WERI-Rb-1 (cell line): ENCODE results near the gene H2BK1.
A peak's percentile ranks its signal among the peaks of the same experiment; 100 is the strongest.

Experiments used
- DNase-seq: peaks from one replicate; pipeline ENCODE4 v3.0.0-alpha.2; 2020
- H3K27ac ChIP-seq: fragments of 250-450 bp; sonication (Bioruptor Pico); 2 replicates; pipeline ENCODE4 v1.5.1; 2020; ENCODE audit warnings: mild to moderate bottlenecking, moderate library complexity
- H3K27me3 ChIP-seq: fragments of 250-450 bp; sonication (Bioruptor Pico); 2 replicates; pipeline ENCODE4 v1.5.1; 2021; ENCODE audit warnings: mild to moderate bottlenecking, low read depth, moderate library complexity; ENCODE audit not compliant: insufficient read depth, severe bottlenecking
- H3K36me3 ChIP-seq: fragments of 250-450 bp; sonication (Bioruptor Pico); 2 replicates; pipeline ENCODE4 v1.5.1; 2020; ENCODE audit warnings: mild to moderate bottlenecking, moderate library complexity
- H3K4me3 ChIP-seq: 2 replicates; pipeline ENCODE4 v1.5.1; 2011; ENCODE audit warnings: low read depth, mild to moderate bottlenecking, control low read depth, low read length
- H3K9me3 ChIP-seq: fragments of 250-450 bp; sonication (Bioruptor Pico); 2 replicates; pipeline ENCODE4 v1.5.1; 2021; ENCODE audit warnings: mild to moderate bottlenecking, moderate library complexity; ENCODE audit not compliant: severe bottlenecking
- CTCF ChIP-seq: IDR thresholded peaks from 2 replicates; pipeline ENCODE4 v1.5.1; 2011; ENCODE audit warnings: low read depth, mild to moderate bottlenecking, control low read depth, inconsistent platforms, low read length

The H2BK1 gene

GRCh38 chr7:151240536-151240935 lies 30.2 kb upstream of the H2BK1 start:
- TF ChIP-seq CTCF: no peak
- no peak for DNase-seq
- peaks cover 3% of the 10 kb centered on the region for H3K27me3 ChIP-seq
- H3K27ac ChIP-seq: no peak overlapping the region
- no peak overlapping the region for H3K4me3 ChIP-seq
- H3K36me3 ChIP-seq: peaks cover 9% of the 10 kb centered on the region
- no peaks in the 10 kb centered on the region for H3K9me3 ChIP-seq

GRCh38 chr7:151239837-151240459 lies 29.7 kb upstream of the H2BK1 start:
- Histone ChIP-seq H3K27me3 (peaks cover 3% of the 10 kb centered on the region), H3K36me3 (peaks cover 15% of the 10 kb centered on the region), H3K27ac (no peak overlapping the region), H3K9me3 (no peaks in the 10 kb centered on the region), H3K4me3 (no peak overlapping the region)
- no peak for TF ChIP-seq CTCF
- no peak for DNase-seq

GRCh38 chr7:151238924-151239836 lies 28.9 kb upstream of the H2BK1 start:
- Histone ChIP-seq H3K9me3 (no peaks in the 10 kb centered on the region), H3K4me3 (no peak overlapping the region), H3K27me3 (no peaks in the 10 kb centered on the region), H3K27ac (no peak overlapping the region; the same call in 1 of the 2 replicates), H3K36me3 (peaks cover 20% of the 10 kb centered on the region)
- TF ChIP-seq CTCF: no peak
- no peak for DNase-seq

GRCh38 chr7:151238190-151238810 lies 28.0 kb upstream of the H2BK1 start:
- H3K27me3 ChIP-seq: no peaks in the 10 kb centered on the region
- peaks cover 20% of the 10 kb centered on the region for H3K36me3 ChIP-seq
- no peak overlapping the region for H3K27ac ChIP-seq
- no peak overlapping the region for H3K4me3 ChIP-seq
- H3K9me3 ChIP-seq: no peaks in the 10 kb centered on the region
- DNase-seq: no peak
- no peak for TF ChIP-seq CTCF

GRCh38 chr7:151237244-151238189 lies 27.2 kb upstream of the H2BK1 start:
- H3K9me3 ChIP-seq: no peaks in the 10 kb centered on the region
- H3K4me3 ChIP-seq: no peak overlapping the region
- no peak overlapping the region for H3K27ac ChIP-seq
- TF ChIP-seq CTCF: 0 out of 2 replicates have a peak, but pooled peaks have one; percentile 0
- peaks cover 20% of the 10 kb centered on the region for H3K36me3 ChIP-seq
- H3K27me3 ChIP-seq: no peaks in the 10 kb centered on the region
- no peak for DNase-seq
